H9 (cell line): Measurements from ENCODE around the gene IL1RAPL1. TPM values are rescaled to one million over a fixed set of nuclear protein-coding genes. Genes with fewer than 3 reads are reported as not detected.

Experiments used
- DNase-seq: peaks from one replicate; pipeline ENCODE4 v3.0.0-alpha.2; 2017
- H2AFZ ChIP-seq: one replicate; pipeline ENCODE4 v1.6.1; 2013; ENCODE audit warnings: mild to moderate bottlenecking, low read length, control low read depth, moderate library complexity
- H2AK5ac ChIP-seq: 2 replicates; pipeline ENCODE4 v1.6.1; 2013; ENCODE audit warnings: low read length, control low read depth, mixed read lengths; ENCODE audit not compliant: insufficient read length
- H2BK120ac ChIP-seq: one replicate; pipeline ENCODE4 v1.6.1; 2013; ENCODE audit warnings: low read depth, mild to moderate bottlenecking, low read length, control low read depth, inconsistent platforms; ENCODE audit not compliant: poor library complexity, severe bottlenecking
- H2BK12ac ChIP-seq: 2 replicates; pipeline ENCODE4 v1.6.1; 2013; ENCODE audit warnings: low read length, control low read depth, mixed read lengths, low read depth; ENCODE audit not compliant: insufficient read length
- H2BK15ac ChIP-seq: 2 replicates; pipeline ENCODE4 v1.6.1; 2013; ENCODE audit warnings: low read depth, low read length, control low read depth
- H2BK20ac ChIP-seq: one replicate; pipeline ENCODE4 v1.6.1; 2013; ENCODE audit warnings: low read depth, mild to moderate bottlenecking, low read length, control low read depth, inconsistent platforms; ENCODE audit not compliant: poor library complexity, severe bottlenecking
- H2BK5ac ChIP-seq: 2 replicates; pipeline ENCODE4 v1.6.1; 2013; ENCODE audit warnings: low read length, control low read depth, mixed read lengths; ENCODE audit not compliant: insufficient read length
- H3K14ac ChIP-seq: 2 replicates; pipeline ENCODE4 v1.6.1; 2013; ENCODE audit warnings: low read length, control low read depth; ENCODE audit not compliant: insufficient read depth
- H3K18ac ChIP-seq: 2 replicates; pipeline ENCODE4 v1.6.1; 2013; ENCODE audit warnings: low read depth, mild to moderate bottlenecking, mixed read lengths, low read length, control low read depth; ENCODE audit not compliant: insufficient read length
- H3K23ac ChIP-seq: 2 replicates; pipeline ENCODE4 v1.6.1; 2013; ENCODE audit warnings: low read length, control low read depth, mixed read lengths, low read depth; ENCODE audit not compliant: insufficient read length
- H3K23me2 ChIP-seq: 2 replicates; pipeline ENCODE4 v1.6.1; 2013; ENCODE audit warnings: low read depth, mild to moderate bottlenecking, mixed read lengths, low read length, control low read depth; ENCODE audit not compliant: insufficient read length, poor library complexity, severe bottlenecking
- H3K27ac ChIP-seq: 2 replicates; pipeline ENCODE4 v1.5.1; 2013; ENCODE audit warnings: low read length, control low read depth, mixed read lengths, low read depth; ENCODE audit not compliant: insufficient read length
- H3K27me3 ChIP-seq: 2 replicates; pipeline ENCODE4 v1.6.1; 2013; ENCODE audit warnings: low read length, control low read depth, inconsistent platforms; ENCODE audit not compliant: insufficient read depth
- H3K4ac ChIP-seq: 2 replicates; pipeline ENCODE4 v1.6.1; 2013; ENCODE audit warnings: low read depth, mild to moderate bottlenecking, control low read depth, inconsistent platforms, low read length, moderate library complexity
- H3K4me1 ChIP-seq: 2 replicates; pipeline ENCODE4 v1.6.1; 2013; ENCODE audit warnings: low read length, control low read depth, inconsistent platforms; ENCODE audit not compliant: insufficient read depth
- H3K4me2 ChIP-seq: 2 replicates; pipeline ENCODE4 v1.6.1; 2013; ENCODE audit warnings: low read length, control low read depth, mixed read lengths; ENCODE audit not compliant: insufficient read length, insufficient read depth
- H3K56ac ChIP-seq: 2 replicates; pipeline ENCODE4 v1.6.1; 2013; ENCODE audit warnings: low read depth, mild to moderate bottlenecking, mixed read lengths, low read length, control low read depth; ENCODE audit not compliant: insufficient read length
- H3K79me1 ChIP-seq: 2 replicates; pipeline ENCODE4 v1.6.1; 2013; ENCODE audit warnings: low read depth, mild to moderate bottlenecking, moderate library complexity, low read length, control low read depth, inconsistent platforms; ENCODE audit not compliant: insufficient read depth, poor library complexity, severe bottlenecking
- H3K79me2 ChIP-seq: 2 replicates; pipeline ENCODE4 v1.6.1; 2013; ENCODE audit warnings: low read length, control low read depth, inconsistent platforms; ENCODE audit not compliant: insufficient read depth
- H3K9ac ChIP-seq: 2 replicates; pipeline ENCODE4 v1.6.1; 2013; ENCODE audit warnings: low read length, control low read depth, mixed read lengths; ENCODE audit not compliant: insufficient read length; ENCODE audit errors: extremely low read depth
- H3K9me3 ChIP-seq: one replicate; pipeline ENCODE4 v1.6.1; 2013; ENCODE audit warnings: low read depth, low read length, inconsistent platforms; ENCODE audit not compliant: control insufficient read depth
- H3T11ph ChIP-seq: one replicate; pipeline ENCODE4 v1.6.1; 2013; ENCODE audit warnings: mild to moderate bottlenecking, low read length, control low read depth, inconsistent platforms
- H4K20me1 ChIP-seq: one replicate; pipeline ENCODE4 v1.6.1; 2013; ENCODE audit not compliant: control insufficient read depth, insufficient read length, insufficient read depth
- H4K5ac ChIP-seq: 2 replicates; pipeline ENCODE4 v1.6.1; 2013; ENCODE audit warnings: low read depth, mild to moderate bottlenecking, mixed read lengths, low read length, control low read depth; ENCODE audit not compliant: insufficient read length
- H4K8ac ChIP-seq: replicated peaks from 2 replicates; pipeline ENCODE4 v1.6.1; 2013; ENCODE audit warnings: low read length, control low read depth, mixed read lengths, low read depth; ENCODE audit not compliant: insufficient read length
- H4K91ac ChIP-seq: 2 replicates; pipeline ENCODE4 v1.6.1; 2013; ENCODE audit warnings: low read depth, mild to moderate bottlenecking, moderate library complexity, mixed read lengths, low read length, control low read depth; ENCODE audit not compliant: insufficient read length
- H3K27ac Mint-ChIP-seq, 3 experiments: 2 replicates in 2 of 3; 3 replicates in 1 of 3; pipeline ENCODE4 v1.8.0; 2020 to 2021; ENCODE audit warnings: mixed read lengths in 3 of 3, mild to moderate bottlenecking in 1 of 3, moderate library complexity in 1 of 3
- H3K27me3 Mint-ChIP-seq: 2 replicates; pipeline ENCODE4 v1.8.0; 2021; ENCODE audit warnings: low read depth, mild to moderate bottlenecking, moderate library complexity, mixed read lengths
- H3K36me3 Mint-ChIP-seq, 3 experiments: 2 replicates in 2 of 3; 3 replicates in 1 of 3; pipeline ENCODE4 v1.8.0; 2020 to 2021; ENCODE audit warnings: low read depth in 3 of 3, mixed read lengths in 3 of 3; ENCODE audit not compliant: insufficient read depth in 1 of 3
- H3K4me1 Mint-ChIP-seq, 2 experiments: 2 replicates each; pipeline ENCODE4 v1.8.0; 2020; ENCODE audit warnings: mixed read lengths in 2 of 2
- H3K4me3 Mint-ChIP-seq, 2 experiments: 2 replicates in 1 of 2; 3 replicates in 1 of 2; pipeline ENCODE4 v1.8.0; 2020 to 2021; ENCODE audit warnings: mild to moderate bottlenecking in 2 of 2, mixed read lengths in 2 of 2, moderate library complexity in 1 of 2
- H3K9me3 Mint-ChIP-seq, 2 experiments: 2 replicates in 1 of 2; 3 replicates in 1 of 2; pipeline ENCODE4 v1.8.0; 2020; ENCODE audit warnings: mild to moderate bottlenecking in 2 of 2, mixed read lengths in 2 of 2, moderate library complexity in 1 of 2
- total RNA-seq: library from RNA; stranded (reverse); gene quantifications from 2 replicates; pipeline ENCODE4 v1.2.1, GENCODE V29; 2021
- TF ChIP-seq, protein P1 (sequence below): fragments of 200-600 bp; sonication (generic); conservative IDR thresholded peaks from 3 replicates; pipeline ENCODE4 v1.8.0; 2021; ENCODE audit warnings: antibody characterized with exemption, mild to moderate bottlenecking

Gene IL1RAPL1
- total RNA-seq, 1 experiment from 2014 or later = 0.31 TPM

- Histone ChIP-seq H4K5ac (no peak overlapping the region), H4K20me1 (no peaks in the 10 kb centered on the region), H3K27ac (no peak overlapping the region), H3K23me2 (no peaks in the 10 kb centered on the region), H2AFZ (no peak overlapping the region), H3K4ac (no peak overlapping the region), H4K91ac (no peak overlapping the region), H3K18ac (no peak overlapping the region), H3K14ac (no peak overlapping the region), H2BK20ac (no peak overlapping the region), H3K56ac (no peak overlapping the region), H3K9me3 (no peaks in the 10 kb centered on the region), H3K4me2 (no peak overlapping the region), H2AK5ac (no peak overlapping the region), H3K79me1 (no peaks in the 10 kb centered on the region), H2BK5ac (no peak overlapping the region), H3T11ph (no peak overlapping the region), H2BK15ac (no peak overlapping the region), H3K23ac (no peak overlapping the region), H2BK120ac (no peak overlapping the region), H3K79me2 (no peaks in the 10 kb centered on the region), H3K27me3 (no peaks in the 10 kb centered on the region), H3K9ac (no peak overlapping the region), H4K8ac (no peak overlapping the region), H3K4me1 (no peaks in the 10 kb centered on the region), H2BK12ac (no peak overlapping the region)
- Mint-ChIP-seq H3K9me3 (peaks cover 12 to 39% of the 10 kb centered on the region in 2 experiments), H3K36me3 (peaks cover 0 to 10% (median 0%) of the 10 kb centered on the region in 3 experiments; a peak in 2 of 7 replicates), H3K27me3 (peaks cover 2% of the 10 kb centered on the region; the same call in 1 of the 2 replicates), H3K4me3 (no peak overlapping the region), H3K4me1 (peaks cover 8 to 10% of the 10 kb centered on the region in 2 experiments), H3K27ac (no peak overlapping the region)
- TF ChIP-seq, protein P1, sequence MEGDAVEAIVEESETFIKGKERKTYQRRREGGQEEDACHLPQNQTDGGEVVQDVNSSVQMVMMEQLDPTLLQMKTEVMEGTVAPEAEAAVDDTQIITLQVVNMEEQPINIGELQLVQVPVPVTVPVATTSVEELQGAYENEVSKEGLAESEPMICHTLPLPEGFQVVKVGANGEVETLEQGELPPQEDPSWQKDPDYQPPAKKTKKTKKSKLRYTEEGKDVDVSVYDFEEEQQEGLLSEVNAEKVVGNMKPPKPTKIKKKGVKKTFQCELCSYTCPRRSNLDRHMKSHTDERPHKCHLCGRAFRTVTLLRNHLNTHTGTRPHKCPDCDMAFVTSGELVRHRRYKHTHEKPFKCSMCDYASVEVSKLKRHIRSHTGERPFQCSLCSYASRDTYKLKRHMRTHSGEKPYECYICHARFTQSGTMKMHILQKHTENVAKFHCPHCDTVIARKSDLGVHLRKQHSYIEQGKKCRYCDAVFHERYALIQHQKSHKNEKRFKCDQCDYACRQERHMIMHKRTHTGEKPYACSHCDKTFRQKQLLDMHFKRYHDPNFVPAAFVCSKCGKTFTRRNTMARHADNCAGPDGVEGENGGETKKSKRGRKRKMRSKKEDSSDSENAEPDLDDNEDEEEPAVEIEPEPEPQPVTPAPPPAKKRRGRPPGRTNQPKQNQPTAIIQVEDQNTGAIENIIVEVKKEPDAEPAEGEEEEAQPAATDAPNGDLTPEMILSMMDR = no peak
- no peak for DNase-seq
Observed at GRCh38 chrX:29432534-29432933, 845.3 kb downstream of the IL1RAPL1 start.
